NCI-H748 (cell line): Measurements from ENCODE around the gene MDFIC.

Source experiments
- DNase-seq: peaks from one replicate; lab custom pipeline; 2025; ENCODE audit not compliant: unreplicated experiment; lab: John Stamatoyannopoulos, UW

The MDFIC gene

DNA sequence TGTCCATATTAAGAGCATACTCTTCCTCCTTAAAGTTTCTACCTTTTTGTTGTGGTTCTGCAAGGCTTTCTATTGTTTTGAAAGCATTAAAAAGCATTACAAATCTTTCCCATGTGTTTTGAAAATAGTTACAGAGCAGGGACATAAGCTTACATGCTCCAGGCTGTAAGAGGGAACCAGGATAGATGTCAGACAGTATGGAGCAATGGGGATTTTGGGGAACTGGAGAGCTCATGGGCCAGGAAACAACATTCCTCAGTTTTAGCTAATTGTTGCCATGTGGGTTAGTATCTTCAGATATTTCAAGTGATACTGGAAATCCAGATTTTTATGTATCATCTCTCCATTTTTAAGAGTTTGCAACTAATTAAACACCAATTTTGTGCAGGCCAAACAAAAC is 3.5 kb downstream of the MDFIC start:
- no peak for DNase-seq

DNA sequence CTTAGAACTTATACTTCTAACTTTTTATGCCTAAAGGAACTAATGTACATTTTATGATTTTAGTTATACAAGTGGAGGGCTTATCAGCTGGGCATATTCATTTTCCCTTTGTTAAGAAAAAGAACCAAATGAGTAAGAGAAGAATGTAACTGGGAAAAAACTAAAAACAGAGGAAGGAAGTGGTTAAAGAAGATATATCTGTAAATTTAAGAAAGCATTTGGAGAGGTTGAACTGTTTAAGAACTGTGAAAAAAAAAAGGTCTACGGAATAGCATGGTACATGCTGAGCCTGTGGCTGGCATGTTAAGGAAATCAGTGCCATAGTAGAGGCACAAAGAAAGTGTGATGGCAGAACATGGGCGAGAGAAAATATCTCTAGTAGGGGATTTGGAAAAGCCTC is 6.2 kb downstream of the MDFIC start:
- no peak for DNase-seq

DNA sequence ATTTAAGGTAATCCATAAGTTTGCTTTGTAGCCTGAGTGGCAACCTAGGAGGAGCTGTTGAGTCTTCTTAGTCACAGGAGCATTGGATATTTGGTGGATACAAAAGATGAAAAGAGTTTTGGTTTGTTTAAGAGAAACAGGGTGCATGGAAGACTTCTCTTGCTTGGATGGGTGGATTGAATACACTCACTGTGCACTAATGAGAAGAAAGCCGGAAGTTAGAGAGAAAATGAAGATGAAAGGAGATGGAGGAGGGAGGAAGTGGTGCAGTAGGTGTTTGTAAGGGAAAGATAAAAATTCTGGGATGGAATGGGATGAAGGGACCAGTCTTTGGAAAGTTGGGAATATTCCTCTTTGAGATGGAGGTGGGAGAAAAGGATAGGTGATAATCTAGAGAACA is 7.7 kb downstream of the MDFIC start:
- no peak for DNase-seq

DNA sequence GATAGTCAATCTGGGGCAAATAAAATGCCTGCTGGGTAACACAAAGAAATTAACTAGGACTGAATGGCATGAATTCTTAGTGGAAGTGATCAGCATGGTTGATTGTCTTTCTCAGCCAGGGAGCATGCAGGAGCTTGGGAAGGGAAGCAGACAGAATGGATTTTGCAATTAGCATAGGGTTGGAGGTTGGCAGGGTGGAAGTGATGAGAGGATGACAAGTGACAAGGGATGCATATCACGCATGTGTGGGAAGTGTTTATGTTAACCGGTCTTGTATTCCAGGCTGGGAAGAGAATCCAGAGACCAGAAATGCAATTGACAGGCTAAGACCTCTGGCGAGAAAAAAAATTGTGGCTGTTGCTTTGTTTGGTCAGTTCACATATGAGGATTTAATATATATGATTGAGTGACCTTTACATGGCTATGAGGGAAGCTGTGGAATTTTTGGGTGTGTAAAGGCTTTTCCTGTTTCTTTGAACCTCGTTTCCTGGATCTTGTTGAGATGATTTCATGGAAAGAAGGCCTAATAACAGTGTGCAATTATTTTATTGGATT is 8.3 kb downstream of the MDFIC start:
- no peak for DNase-seq

DNA sequence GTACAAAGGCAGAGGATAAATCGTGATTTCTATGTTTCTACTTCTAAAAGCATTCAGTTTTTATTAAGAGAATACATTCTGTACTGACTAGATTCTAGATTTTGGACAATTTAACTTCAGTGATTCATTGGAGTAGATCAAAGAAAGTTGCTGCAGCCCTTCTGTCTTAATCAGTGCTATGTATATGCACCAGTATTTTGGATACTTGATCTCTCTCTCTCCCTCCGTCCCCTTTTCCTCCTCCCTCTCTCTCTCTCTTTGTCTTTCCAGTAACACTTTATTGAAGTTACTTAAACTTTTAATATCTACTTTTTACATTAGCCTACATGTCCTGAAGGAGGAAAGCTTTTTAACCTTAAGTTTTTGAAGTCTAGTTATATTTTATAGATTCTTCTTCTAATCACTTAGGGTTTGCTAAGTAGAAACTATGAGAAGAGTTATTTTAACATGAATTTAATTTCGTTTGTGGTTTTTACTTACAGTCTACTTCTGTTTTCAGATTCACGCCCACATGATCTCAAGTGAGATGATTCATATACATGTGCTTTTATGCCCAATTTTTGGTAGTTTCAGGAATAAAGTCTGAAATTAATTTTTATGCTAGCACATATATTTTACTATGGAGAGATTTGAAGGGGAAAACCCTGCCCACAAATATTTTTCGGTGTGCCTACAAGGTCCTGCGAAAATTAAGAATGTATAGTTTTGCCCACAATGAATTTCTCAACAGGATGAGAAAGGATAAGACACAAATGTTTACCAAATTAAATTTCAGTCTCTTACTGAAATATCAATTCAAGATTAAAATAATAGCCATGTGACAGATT is 9.1 kb downstream of the MDFIC start:
- DNase-seq: no peak

DNA sequence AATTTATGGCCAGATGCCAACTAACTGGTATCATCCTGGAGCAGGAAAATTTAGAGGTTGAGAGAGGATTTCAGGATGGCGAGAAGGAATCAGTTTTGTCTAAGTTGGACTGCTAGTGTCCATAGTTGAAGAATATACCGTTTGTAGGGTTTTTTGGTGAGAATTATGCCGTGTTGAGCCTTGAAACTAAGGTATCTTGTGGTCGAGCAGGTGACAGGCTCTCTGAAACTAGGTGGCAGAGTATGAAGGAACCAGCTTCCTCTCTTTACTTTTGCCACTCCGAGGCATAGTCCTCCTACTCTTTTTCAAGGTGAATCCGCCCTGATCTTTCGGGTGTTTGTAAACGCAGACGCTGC is 9.7 kb downstream of the MDFIC start:
- DNase-seq: no peak

DNA sequence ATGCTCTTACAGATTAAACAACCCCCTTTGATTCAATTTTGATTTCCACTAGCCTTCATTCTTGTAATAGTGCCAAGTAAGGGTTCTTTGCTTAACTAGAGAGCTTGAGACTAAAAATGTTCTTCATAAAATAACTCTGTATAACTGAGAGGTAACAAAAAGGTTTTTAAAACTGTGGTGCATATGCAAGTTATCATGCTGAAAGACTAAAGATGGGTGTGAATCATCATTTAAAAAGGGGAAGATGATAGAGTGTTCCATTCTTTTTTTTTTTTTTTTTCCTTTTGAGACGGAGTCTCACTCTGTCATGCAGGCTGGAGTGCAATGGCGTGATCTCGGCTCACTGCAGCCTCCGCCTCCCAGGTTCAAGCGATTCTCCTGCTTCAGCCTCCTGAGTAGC is 11.1 kb downstream of the MDFIC start:
- no peak for DNase-seq

DNA sequence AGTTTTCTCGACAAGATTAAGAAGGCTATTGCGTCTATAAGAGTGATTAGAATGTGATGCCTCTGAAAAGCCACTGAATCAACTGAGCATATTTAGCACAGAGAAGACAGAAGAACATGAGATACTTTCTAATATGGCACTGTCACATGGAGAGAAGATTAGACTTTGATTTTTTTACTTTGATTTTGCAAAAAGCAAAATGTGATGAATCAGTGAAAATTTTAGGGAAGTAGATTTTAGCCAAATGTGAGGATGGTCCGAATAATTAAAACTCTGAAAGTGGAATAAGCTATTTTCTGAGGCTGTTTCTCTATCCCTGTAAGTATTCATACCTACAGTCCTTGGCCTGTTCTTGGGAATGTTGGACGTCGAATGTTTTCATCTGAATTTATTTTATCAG is 11.8 kb downstream of the MDFIC start:
- no peak for DNase-seq

DNA sequence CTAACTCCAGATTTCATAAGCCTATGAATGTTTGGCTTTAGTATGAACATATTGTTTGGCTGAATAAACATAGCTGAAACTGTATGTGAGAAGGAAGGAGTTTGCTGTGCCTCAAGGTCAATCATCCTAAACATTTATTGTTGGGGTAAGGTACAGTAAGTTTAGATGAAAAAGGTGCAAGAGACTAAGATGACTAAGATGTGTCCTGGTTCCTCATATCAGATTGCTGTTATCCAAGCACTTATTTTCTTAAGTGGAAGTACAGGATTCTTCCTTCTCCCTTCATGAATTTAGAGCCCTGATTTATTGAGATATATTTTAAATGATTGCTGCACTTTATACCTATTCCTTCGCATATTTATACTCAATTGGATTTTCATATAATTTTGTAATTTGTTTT is 12.2 kb downstream of the MDFIC start:
- DNase-seq: no peak

DNA sequence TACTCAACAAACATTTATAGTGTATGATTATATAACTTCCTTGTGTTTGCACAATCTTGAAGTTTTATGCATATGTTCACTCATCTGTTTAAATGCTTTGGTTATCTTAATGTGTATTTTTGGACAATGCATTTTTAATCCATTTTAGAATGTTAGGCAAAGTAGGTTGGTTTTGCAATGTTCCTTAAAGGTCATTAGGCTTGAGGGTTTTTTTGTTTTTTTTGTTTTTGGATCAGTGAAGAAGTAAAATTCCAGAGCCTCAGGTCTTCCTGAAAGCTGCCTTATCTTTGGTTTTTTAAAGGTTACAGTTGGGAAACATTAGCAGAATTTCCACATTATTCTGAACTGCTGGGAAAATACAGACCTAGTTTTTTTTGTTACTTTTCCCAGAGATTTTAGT is 12.8 kb downstream of the MDFIC start:
- DNase-seq: no peak

DNA sequence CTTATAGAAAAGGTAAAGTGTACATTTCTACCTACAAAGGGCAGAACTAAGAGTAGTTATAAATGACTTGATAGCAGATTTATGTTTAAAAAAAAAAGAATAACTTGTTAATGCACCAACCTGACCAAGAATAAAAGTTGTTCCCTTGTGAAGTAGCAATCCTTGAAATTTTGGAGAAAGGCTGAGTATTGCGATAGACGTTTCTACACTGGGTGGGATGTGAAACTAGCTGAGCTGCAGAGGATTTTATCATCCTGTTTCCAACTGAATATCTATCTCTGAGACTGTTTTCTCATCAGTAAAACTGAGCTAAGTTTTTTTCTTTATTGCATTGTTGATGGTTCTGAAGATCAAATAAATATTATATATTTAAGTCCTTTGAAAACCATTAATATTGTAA is 14.6 kb downstream of the MDFIC start:
- DNase-seq: no peak

DNA sequence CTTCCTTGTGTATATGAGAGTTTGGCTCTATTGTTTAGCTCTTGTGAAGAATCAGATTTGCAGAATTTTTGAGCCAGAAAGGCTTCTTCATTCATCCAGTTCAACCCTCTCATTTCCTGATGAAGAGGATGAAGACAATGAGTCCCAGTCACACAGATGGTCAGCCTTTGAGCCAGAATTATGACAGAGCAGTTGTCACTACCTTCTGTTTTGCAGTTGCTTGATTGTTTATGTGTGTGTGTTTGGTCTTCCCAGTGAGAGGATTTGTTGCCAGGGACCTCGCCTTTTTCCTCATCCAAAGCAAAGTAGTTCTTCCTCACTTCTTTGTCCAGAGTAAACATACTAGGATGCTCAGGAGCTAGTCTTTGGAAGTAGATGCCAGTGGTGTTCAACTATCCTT is 15.6 kb downstream of the MDFIC start:
- DNase-seq: no peak

DNA sequence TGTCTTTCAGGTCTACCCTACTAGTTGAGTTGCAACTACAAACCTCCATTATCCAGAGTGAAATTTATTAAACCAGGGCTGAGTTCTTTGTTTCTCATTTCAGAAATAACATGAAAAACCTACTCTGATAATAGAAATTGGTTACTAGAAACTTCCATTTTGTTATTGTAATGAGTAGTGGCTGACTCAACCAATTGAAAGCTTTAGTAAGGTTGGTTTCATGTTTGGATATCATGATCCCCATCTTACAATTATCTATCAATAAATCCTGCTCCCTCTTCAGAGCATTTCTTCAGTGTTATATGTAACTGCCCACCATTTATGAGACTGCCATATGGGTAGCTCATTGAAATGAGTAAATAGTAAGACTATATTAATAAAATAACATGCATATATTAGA is 16.9 kb downstream of the MDFIC start:
- no peak for DNase-seq

DNA sequence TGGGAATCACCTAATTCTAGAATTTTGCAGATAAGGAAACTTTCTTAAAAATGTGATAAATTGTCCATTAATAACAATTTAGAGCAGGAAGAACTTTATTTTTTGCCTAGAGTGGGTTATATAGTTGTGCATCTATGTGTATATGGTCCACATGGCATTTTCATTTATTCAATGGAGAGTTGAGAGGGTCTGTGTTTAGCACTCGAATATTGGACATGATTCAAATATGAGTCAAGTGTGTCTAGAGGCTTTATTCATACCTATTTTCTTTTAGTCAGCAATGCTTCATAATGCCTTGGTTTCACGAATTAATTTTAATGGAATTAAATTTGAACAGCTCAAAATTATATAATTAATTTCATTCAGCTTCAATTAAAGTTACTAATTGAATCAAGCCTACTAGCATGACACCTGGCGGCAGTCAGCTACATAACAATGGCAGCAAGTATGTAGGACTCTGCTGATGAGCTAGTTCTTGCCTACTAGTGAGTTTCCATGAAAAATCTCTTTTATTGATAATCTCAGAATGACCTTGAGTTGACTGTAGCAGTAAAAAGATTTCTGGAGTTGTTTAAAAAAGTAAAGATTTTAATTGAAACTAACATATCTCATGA is 17.7 kb downstream of the MDFIC start:
- DNase-seq: no peak

DNA sequence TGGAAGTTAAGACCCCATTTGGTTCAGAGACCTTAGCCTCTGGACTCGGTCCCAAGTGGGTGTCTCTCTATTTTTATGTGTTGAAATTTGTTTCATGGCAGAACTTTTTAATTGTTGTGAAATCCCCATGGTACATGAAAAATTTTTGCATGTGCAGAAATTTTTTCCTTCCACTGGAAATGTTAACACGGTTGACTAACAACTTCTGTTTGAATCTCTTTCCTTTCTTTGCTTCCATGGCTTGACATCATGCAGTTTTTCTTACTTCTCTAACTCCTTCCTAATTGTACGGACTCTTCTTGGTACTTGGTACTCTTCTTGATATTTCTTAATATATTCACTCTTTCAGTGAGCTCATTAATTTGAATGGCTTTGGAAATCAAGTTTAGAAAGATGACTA is 18.3 kb downstream of the MDFIC start:
- no peak for DNase-seq

DNA sequence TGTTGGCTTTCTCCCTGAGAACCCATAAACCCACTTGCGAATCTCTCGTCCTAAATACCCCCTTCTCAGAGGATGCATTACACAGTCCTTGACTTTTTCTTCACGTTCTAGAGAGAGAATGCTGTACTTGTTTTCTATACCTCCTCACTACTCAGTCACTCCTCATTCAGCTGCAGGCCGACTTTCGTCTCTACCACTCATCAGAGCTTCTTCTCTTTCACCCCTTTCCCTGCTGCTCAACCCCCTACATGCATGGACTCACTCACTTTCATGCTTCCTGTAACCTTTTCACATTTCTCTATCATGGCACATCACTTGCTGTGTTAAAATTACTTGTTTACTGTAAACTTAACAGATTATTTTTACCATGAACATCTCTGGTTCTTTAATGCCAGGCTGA is 19.8 kb downstream of the MDFIC start:
- no peak for DNase-seq

DNA sequence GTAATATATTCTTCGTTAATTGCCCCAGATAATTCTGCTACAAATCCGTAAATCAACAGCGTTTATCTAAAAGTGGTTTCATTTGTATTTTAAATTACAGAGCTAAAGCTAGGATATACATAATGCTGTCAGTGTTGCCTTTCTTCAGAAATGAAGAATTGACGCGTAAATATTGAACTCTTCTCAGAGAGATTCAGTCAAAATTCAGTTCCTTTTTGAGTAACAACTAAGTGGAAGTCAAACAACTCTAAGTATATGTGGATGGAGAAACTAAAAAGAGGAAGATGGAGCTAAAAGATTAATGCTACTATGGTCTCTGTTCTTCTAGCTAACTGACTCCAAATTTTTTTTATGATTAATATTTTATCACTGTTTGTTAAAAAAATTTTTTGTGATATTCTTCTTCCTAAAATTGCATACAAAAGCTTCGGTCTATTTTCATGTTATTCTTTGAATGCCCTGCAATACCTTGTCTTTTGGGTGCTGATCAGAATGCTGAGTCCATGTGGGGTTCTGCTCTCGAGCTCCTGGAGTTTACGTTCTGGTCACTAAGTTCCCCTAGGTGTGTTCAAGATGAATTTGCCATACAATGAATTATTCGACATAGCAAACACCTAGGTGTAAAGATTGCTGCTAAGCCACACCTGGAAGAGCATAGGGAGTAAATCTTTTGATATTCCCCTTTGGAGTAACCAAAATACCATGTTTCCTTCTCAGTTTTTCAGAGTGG is 20.7 kb downstream of the MDFIC start:
- no peak for DNase-seq

DNA sequence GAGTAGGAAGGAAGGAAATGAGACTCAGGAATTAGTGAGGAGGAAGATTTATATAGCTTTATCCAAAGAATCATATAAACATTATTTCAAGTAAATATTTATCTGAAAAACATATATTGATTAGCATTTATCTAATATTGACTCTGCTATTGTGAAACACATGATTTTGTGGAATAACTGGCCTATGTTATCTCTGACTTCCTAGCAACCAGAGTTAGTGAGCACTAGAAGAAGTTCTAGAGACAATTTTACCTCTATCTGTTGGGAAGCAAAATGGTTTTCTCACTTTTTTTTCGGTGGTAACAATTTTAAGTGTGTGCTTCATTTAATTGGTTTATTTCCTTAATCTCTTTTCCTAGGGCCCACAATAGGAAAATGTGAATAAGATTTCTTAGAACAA is 21.6 kb downstream of the MDFIC start:
- DNase-seq: no peak

DNA sequence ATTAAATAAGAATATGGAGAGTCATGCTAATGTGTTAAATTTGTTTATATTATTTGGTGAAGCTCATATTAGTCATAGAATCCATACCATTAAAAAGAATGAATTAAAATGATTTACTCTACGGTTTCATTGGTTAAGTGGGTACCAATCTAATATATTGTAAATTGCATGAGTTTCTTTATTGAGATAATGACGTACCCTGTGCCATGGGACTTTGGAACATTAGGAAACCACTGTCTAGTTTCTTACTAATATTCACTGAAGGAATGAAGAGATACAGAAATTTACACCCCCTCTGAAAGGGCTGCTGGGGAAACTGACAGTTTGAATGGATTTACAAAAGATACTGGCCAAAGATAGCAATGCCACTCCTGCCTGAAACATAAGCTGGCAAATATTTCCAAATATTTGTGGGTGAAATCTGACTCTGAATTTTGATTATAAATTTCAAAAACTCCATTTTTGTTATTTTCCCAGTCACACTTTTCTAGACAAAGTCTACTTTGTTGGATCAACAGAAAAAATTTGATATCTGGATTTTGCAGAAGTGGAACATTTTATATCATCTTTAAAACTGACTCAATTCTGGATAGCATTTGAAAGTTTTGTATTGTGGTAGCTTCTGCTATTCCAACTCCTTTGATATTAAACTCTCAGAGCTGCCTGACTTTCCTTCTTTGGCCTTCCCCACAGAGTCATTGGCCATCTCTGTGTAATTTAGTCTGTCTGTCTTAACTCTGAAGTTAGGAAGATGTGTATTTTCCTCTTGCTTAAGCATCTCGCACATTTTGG is 22.3 kb downstream of the MDFIC start:
- DNase-seq: no peak

DNA sequence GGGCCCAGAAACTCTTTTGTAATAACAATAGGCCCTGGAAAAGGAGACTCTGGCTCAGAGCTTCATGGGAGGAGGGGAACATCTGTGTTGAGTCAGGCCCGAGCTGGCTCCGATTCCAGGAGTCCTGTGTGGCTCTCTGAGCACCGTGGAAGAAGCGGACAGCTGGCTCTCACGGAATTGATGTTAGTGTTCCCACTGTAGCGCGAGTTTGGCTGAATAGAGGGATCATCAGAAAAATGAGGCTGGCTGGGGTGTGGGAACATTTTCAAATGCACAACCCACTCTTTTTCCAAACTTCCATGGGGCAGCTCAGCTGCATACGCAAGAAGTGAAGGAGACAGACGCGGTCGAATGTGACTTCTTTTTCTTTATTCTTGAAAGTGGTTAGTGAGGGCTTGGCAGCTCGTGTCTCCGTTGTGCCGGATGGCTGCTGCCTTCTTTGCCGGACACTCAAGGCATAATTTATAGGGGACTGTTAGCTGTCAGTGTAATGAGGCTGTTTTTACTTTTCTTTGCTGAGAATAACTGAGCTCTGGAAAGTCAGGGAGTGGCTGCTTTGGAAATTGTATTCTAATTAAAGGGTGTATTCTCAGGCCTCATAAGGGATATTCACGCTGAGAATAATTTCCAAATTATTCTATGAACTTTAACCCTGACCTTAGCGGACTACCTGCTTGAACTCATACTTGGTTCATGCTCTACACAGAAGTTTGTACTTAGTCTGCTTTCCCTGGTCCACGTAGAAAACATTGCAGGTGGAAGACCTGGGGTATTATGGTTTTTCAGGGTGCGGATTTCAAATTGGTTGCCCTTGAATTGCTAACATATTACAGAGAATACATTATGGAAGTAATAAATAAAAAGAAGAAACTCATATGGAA is 23.1 kb downstream of the MDFIC start:
- DNase-seq: no peak
